Loucy (cell line): ENCODE data around the gene UFD1.

Experiments used
- H2AFZ ChIP-seq: fragments of 200-600 bp; sonication (generic); 2 replicates; pipeline ENCODE4 v1.6.0; 2016; ENCODE audit warnings: antibody characterized with exemption, mild to moderate bottlenecking, low read length, moderate library complexity
- H3F3A ChIP-seq: fragments of 200-600 bp; 2 replicates; pipeline ENCODE4 v1.6.0; 2016; ENCODE audit warnings: antibody characterized with exemption, low read depth, mild to moderate bottlenecking
- H3K27me3 ChIP-seq: fragments of 200-600 bp; sonication (generic); 2 replicates; pipeline ENCODE4 v1.6.1; 2014; ENCODE audit warnings: low read length, mild to moderate bottlenecking; ENCODE audit not compliant: insufficient read depth, poor library complexity, severe bottlenecking
- H3K36me3 ChIP-seq: fragments of 200-600 bp; sonication (generic); 2 replicates; pipeline ENCODE4 v1.6.1; 2016; ENCODE audit warnings: low read length; ENCODE audit not compliant: insufficient read depth
- H3K4me1 ChIP-seq: fragments of 200-600 bp; sonication (generic); 2 replicates; pipeline ENCODE4 v1.5.1; 2014; ENCODE audit warnings: low read length, mild to moderate bottlenecking; ENCODE audit not compliant: insufficient read depth, poor library complexity, severe bottlenecking
- H3K4me2 ChIP-seq: fragments of 200-600 bp; sonication (generic); 2 replicates; pipeline ENCODE4 v1.6.0; 2014; ENCODE audit warnings: antibody characterized with exemption, low read length, low read depth, mild to moderate bottlenecking; ENCODE audit not compliant: poor library complexity, severe bottlenecking
- H3K4me3 ChIP-seq: fragments of 200-600 bp; sonication (generic); 2 replicates; pipeline ENCODE4 v1.5.1; 2014; ENCODE audit warnings: low read length, mild to moderate bottlenecking, mixed read lengths; ENCODE audit not compliant: poor library complexity, severe bottlenecking
- H3K79me2 ChIP-seq: fragments of 200-600 bp; sonication (generic); 2 replicates; pipeline ENCODE4 v1.6.1; 2014; ENCODE audit warnings: low read length; ENCODE audit not compliant: insufficient read depth
- H3K9ac ChIP-seq: fragments of 200-600 bp; sonication (generic); 2 replicates; pipeline ENCODE4 v1.6.0; 2014; ENCODE audit warnings: mild to moderate bottlenecking, low read depth, low read length, moderate library complexity; ENCODE audit not compliant: poor library complexity, severe bottlenecking
- H3K9me2 ChIP-seq: fragments of 200-600 bp; sonication (generic); replicated peaks from 2 replicates; pipeline ENCODE4 v1.6.1; 2016; ENCODE audit warnings: low read depth, low read length, mixed read lengths
- H3K9me3 ChIP-seq: fragments of 200-600 bp; sonication (generic); 2 replicates; pipeline ENCODE4 v1.6.1; 2014; ENCODE audit warnings: mild to moderate bottlenecking, antibody characterized with exemption, low read length, low read depth; ENCODE audit not compliant: insufficient read depth
- H4K20me1 ChIP-seq: fragments of 200-600 bp; sonication (generic); 2 replicates; pipeline ENCODE4 v1.6.0; 2014; ENCODE audit warnings: antibody characterized with exemption, low read length, mild to moderate bottlenecking; ENCODE audit not compliant: insufficient read depth, poor library complexity, severe bottlenecking
- CTCF ChIP-seq: fragments of 200-600 bp; sonication (generic); conservative IDR thresholded peaks from 2 replicates; pipeline ENCODE4 v1.5.1; 2014; ENCODE audit warnings: mild to moderate bottlenecking, antibody characterized with exemption, low read length
- EZH2phosphoT487 ChIP-seq: fragments of 200-600 bp; IDR thresholded peaks from 2 replicates; pipeline ENCODE4 v1.6.1; 2018; ENCODE audit warnings: antibody characterized with exemption, mild to moderate bottlenecking, moderate library complexity, borderline replicate concordance

The UFD1 gene

GRCh38 chr22:19434401-19434800 lies 44.6 kb downstream of the UFD1 start:
- H2AFZ ChIP-seq, result no peak overlapping the region
- H3K4me3 ChIP-seq, result no peak overlapping the region
- peaks cover 12% of the 10 kb centered on the region; the same call in 1 of the 2 replicates for H3K36me3 ChIP-seq
- H3F3A ChIP-seq, result no peaks in the 10 kb centered on the region
- H4K20me1 ChIP-seq, result peaks cover 18% of the 10 kb centered on the region
- H3K4me1 ChIP-seq, result peaks cover 20% of the 10 kb centered on the region
- no peaks in the 10 kb centered on the region for H3K27me3 ChIP-seq
- H3K9ac ChIP-seq, result no peak overlapping the region
- TF ChIP-seq CTCF (no peak), EZH2phosphoT487 (no peak)
- H3K9me3 ChIP-seq, result no peaks in the 10 kb centered on the region
- no peak overlapping the region for H3K4me2 ChIP-seq
- H3K79me2 ChIP-seq, result peaks cover 32% of the 10 kb centered on the region
- H3K9me2 ChIP-seq, result no peaks in the 10 kb centered on the region

- no peaks in the 10 kb centered on the region for H3K27me3 ChIP-seq
- H3K9me2 ChIP-seq, result no peaks in the 10 kb centered on the region
- peak within 1 kb of the TSS; percentile 96 for H3K9ac ChIP-seq
- TF ChIP-seq EZH2phosphoT487 (no peak), CTCF (no peak)
- H3F3A ChIP-seq, result no peaks in the 10 kb centered on the region
- H3K79me2 ChIP-seq, result peaks cover 53% of the 10 kb centered on the region
- peaks cover 32% of the 10 kb centered on the region for H3K4me1 ChIP-seq
- H3K36me3 ChIP-seq, result peaks cover 12% of the 10 kb centered on the region; the same call in 1 of the 2 replicates
- H4K20me1 ChIP-seq, result peaks cover 35% of the 10 kb centered on the region
- peak within 1 kb of the TSS; percentile 93 for H3K4me3 ChIP-seq
- H3K4me2 ChIP-seq, result peak within 1 kb of the TSS; percentile 80
- H3K9me3 ChIP-seq, result no peaks in the 10 kb centered on the region
- peak within 1 kb of the TSS; percentile 89 for H2AFZ ChIP-seq
These were observed 46.7 kb downstream of the UFD1 start, which contains the start of gene MRPL40 for GRCh38 chr22:19432133-19432851. TSS of gene MRPL40 (plus strand) at chr22:19432545. CDS start at chr22:19432555, 10 bp downstream.

GRCh38 chr22:19431649-19432132 lies 47.3 kb downstream of the UFD1 start, which contains the start of gene HIRA:
TSS of gene HIRA (minus strand) at chr22:19431733. CDS start at chr22:19431476, 257 bp downstream.
- Histone ChIP-seq H3K4me3 (peak within 1 kb of the TSS; percentile 93), H3K27me3 (no peaks in the 10 kb centered on the region), H3K36me3 (peaks cover 12% of the 10 kb centered on the region; the same call in 1 of the 2 replicates), H4K20me1 (peaks cover 35% of the 10 kb centered on the region), H2AFZ (peak within 1 kb of the TSS; percentile 89), H3K79me2 (peaks cover 59% of the 10 kb centered on the region), H3K4me2 (peak within 1 kb of the TSS; percentile 85), H3K4me1 (peaks cover 32% of the 10 kb centered on the region), H3K9me3 (no peaks in the 10 kb centered on the region), H3F3A (no peaks in the 10 kb centered on the region), H3K9me2 (no peaks in the 10 kb centered on the region), H3K9ac (peak within 1 kb of the TSS; percentile 96)
- TF ChIP-seq EZH2phosphoT487 (no peak), CTCF (no peak)
